Vein endothelial cell (primary cell): Measurements from ENCODE around the gene LYPD3. TPM values are rescaled to one million over a fixed set of nuclear protein-coding genes. Genes with fewer than 3 reads are reported as not detected.

Experiments
- total RNA-seq: library from RNA; depleted of rRNA; stranded (reverse); fragments of >200 nt; gene quantifications from 2 replicates; pipeline ENCODE4 v1.2.3, GENCODE V29; 2012

The LYPD3 gene
- under 0.01 TPM in 1 of 2 replicates, not detected in the other for total RNA-seq

DNA sequence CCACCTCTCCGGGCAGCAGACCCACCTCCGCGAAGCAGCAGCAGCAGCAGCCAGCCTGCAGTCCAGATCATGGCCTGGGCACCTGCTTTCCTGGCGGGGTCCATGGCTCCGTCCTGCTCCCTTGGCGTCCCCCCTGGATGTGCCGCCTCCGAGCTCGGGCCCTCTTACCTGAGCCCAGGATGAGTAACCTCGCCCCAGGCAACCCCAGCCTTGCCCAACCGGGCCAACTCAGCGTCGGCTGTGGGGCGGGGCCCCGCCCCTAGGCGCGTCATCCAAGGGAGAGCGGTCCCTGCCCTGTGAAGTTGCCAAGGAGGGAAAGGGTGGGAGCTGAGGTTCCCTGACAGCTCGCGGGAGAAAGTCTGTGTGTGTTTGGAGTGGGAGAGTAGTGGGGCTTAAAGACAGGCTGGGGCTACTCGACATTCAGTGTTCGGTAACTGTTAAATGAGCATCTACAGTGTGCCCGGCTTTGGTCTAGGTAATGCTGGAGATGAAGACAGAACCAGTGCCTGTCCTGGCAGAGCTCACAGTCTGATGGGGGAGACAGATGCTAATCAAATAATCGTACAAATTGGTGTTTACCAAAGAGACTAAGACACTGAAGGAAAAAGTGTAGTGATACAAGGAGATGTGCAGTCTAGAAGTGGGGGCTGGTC, at the start of gene LYPD3:
Gene LYPD3 (minus strand): TSS at position 141 of the 653 bp plus-strand sequence. CDS start 37 bp downstream, at position 104.

DNA sequence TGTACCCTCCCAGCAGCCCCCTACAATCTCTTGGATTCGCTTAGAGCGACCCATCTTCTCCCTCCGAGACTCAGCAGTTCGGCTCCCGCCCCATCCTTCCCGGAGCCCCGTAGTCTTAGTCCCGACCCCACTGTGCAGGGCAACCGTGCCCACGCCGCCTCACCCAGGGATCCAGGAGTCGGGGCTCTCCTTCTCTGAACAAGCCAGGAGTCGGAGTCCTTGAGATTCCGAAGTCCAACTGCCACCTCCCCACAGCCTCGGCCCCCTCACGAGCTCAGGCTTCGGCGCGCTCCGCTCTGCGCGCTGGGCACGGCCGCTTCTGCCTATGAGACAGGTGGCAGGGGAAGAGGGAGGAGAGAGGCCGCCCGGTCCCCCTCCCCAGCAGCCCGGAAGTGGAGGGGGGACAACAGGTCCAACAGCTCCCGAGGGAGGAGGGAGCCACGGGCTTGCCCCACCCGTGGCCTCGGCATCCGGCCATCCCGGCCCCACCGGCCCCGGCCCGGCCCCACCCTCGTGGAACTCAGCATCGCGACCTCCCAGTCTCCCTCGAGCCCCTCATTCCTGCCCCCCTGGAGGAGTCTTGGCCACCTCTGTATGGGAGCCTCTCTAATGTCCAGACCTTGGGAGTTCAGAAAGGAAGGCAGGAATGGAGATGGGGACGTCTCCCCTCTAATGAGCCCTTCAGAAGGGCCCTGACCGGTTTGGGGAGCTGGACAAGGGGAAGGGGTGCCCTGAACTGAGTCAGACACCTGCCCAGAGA, 39.2 kb upstream of the LYPD3 start, which contains the start of gene PHLDB3:
Gene PHLDB3 (minus strand): TSS at position 321 of the 760 bp plus-strand sequence. CDS start 628 bp downstream, outside the sequence.

DNA sequence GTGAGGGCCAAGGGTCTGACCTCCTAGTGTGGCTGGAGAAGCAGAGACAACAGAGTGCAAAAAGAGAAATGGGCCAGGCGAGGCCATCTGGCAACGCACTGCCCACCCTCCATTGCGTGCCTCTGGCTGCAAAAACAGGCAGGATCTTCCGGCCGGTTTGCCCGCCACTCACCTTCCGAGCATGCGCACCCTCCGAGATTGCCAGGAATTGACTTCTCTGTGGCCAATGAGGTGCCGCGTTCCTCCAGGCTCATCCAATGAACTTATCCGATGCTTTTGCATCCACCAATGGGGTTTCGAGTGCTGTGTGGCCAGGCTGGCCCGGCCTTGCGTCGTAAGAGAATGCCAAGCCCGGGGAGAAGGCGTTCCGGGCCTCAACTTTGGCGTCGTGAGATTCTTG, 50.9 kb downstream of the LYPD3 start, which contains the start of gene TEX101:
Gene TEX101 (plus strand): TSS at position 337 of the 400 bp plus-strand sequence. CDS start 1,030 bp downstream, outside the sequence.

Other genes with a start within 250 kb of the LYPD3 start
- not detected in 2 replicates for gene PSG9, start 196.1 kb downstream of the LYPD3 start, total RNA-seq
- under 0.01 and 0.10 TPM in 2 replicates for gene CD177, start 111.9 kb downstream of the LYPD3 start, total RNA-seq
- not detected in 2 replicates for gene TEX101, start 50.7 kb downstream of the LYPD3 start, total RNA-seq
- gene PHLDB3, start 39.1 kb upstream of the LYPD3 start, total RNA-seq: 8.9 and 13.1 TPM in 2 replicates
- gene ETHE1, start 61.6 kb upstream of the LYPD3 start, total RNA-seq: 45.3 and 62.4 TPM in 2 replicates
- gene ZNF575, start 67.6 kb upstream of the LYPD3 start, total RNA-seq: 0.38 and 0.65 TPM in 2 replicates
- gene XRCC1, start 109.9 kb upstream of the LYPD3 start, total RNA-seq: 23.8 and 26.5 TPM in 2 replicates
- 0.98 and 1.7 TPM in 2 replicates for gene PINLYP, start 110.2 kb upstream of the LYPD3 start, total RNA-seq
- gene IRGQ, start 130.5 kb upstream of the LYPD3 start, total RNA-seq: 38.6 and 41.2 TPM in 2 replicates
- 10.5 and 11.8 TPM in 2 replicates for gene ZNF576, start 131.0 kb upstream of the LYPD3 start, total RNA-seq
- 0.10 TPM in 1 of 2 replicates, not detected in the other for gene SRRM5, start 146.5 kb upstream of the LYPD3 start, total RNA-seq
- gene ZNF428, start 154.0 kb upstream of the LYPD3 start, total RNA-seq: 26.6 and 36.6 TPM in 2 replicates
- gene CADM4, start 174.2 kb upstream of the LYPD3 start, total RNA-seq: 1.9 and 3.6 TPM in 2 replicates
- gene PLAUR, start 204.6 kb upstream of the LYPD3 start, total RNA-seq: 56.8 and 73.1 TPM in 2 replicates